HG02884 (cell line): Measurements from ENCODE around the gene CCDC80.
"Not testable (repeated sequence)": the region's sequence is repeated elsewhere in the genome, so short reads cannot be mapped to it uniquely, and the experiment has no call there.

ENCODE experiments used
- ATAC-seq: cut with Tn5 transposase; IDR thresholded peaks from one replicate; pipeline ENCODE4 v1.9.1; 2021; ENCODE audit warnings: mild to moderate bottlenecking, moderate library complexity; ENCODE audit not compliant: unreplicated experiment

CCDC80 gene

DNA sequence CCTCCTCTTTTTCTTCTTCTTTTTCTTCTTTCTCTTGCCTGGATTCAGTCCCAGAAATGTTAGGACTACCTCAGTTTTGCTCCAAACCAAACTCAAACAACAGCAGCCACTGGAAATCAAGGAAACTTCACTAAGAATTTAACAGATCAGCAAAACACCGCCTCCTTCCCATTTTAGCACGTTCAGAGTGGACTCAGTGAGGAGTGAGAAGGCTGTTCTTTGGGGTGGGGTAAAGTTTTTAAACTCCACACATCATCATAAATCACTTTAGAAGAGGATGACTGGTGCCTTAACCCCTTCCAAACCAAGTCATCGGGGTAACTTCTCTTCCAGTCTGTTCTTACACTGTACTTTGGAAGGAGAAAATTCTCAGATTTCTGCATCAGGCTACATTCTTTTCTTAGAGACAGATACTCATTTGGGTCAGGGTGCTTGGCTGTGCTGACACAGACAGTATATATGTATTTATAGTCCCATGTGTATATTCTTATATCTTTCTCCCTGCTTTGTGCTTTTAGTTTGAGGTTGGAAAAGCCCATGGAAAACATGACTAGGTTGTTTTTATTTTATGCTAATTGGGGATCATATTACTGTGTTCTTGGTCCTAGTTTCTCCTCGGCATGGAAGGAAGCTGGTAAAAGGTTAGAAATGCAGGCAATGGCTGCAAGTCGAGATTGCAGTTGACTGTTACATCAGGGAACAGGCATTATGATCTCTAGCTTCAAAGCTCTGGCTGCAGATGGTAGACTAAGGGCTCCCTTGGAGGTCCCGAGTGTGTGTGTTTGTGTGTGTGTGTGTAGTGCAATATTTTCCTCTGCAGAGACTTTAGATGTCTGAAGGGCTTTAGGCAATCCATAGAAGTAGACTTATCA, at the start of gene CCDC80:
Gene CCDC80, minus strand, starts transcription at position 214 of the 872 bp plus-strand sequence. CDS start 1,238 bp downstream, outside the sequence.
- no peak for ATAC-seq

GRCh38 chr3:112689989-112690388, 49.0 kb upstream of the CCDC80 start:
- no peak for ATAC-seq

GRCh38 chr3:112689385-112689784, 48.4 kb upstream of the CCDC80 start:
- ATAC-seq = no peak

GRCh38 chr3:112688819-112689218, 47.9 kb upstream of the CCDC80 start:
- ATAC-seq = no peak

GRCh38 chr3:112688085-112688769, 47.3 kb upstream of the CCDC80 start:
- ATAC-seq = no peak

- ATAC-seq = no peak
Measured at GRCh38 chr3:112687616-112688015, 46.7 kb upstream of the CCDC80 start.

- no peak for ATAC-seq
Measured at GRCh38 chr3:112687211-112687610, 46.3 kb upstream of the CCDC80 start.

- no peak for ATAC-seq
Measured at GRCh38 chr3:112685956-112686799, 45.2 kb upstream of the CCDC80 start.

DNA sequence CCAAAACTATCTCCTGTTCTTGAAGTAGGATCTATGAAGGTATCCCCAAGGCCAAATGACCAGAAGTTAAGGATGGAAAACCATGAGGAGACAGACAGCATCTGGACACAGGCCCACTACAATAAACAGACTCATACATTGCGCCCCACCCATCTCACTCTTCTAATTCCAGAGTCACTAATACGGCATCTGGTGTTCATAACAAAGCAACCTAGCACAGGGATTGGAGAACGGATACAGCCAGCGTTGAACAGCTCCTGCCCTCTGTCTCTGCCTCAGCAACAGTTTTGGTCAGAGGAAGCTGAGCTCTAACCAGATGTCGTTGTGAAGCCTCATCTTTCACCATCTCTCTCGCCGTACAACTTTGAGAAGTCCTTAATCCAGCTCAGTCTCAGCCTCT, 44.5 kb upstream of the CCDC80 start:
- ATAC-seq = no peak

GRCh38 chr3:112682361-112682760, 41.4 kb upstream of the CCDC80 start:
- no peak for ATAC-seq

- no peak for ATAC-seq
Measured at GRCh38 chr3:112681822-112682325, 40.9 kb upstream of the CCDC80 start.

DNA sequence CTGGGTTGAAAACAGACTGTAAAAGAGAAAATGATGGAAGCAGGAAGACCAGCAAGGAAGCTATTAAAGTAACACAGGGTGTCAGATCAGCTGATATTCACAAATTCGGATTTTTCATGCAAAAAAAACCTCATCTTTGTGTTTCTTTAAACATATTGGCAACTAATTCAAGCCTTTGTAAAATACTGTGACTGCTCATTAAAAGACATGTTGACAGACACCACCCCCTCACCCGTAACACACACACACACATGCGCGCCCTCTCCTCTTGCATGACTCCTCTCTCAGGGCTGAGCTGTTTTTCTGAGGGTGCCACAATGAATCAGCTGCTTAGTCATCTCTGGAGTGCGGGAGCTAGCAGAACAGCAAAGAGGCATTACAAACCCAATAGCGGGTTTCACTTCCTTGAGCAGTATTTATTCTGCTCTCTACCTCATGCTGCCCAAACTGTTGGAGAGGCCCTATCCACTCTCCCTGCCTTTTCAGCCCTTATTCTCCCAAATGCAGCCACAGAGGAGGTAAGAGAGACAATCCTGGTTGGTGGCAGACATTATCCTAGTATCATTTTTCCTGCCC, 35.8 kb upstream of the CCDC80 start:
- peak; percentile 98 for ATAC-seq

DNA sequence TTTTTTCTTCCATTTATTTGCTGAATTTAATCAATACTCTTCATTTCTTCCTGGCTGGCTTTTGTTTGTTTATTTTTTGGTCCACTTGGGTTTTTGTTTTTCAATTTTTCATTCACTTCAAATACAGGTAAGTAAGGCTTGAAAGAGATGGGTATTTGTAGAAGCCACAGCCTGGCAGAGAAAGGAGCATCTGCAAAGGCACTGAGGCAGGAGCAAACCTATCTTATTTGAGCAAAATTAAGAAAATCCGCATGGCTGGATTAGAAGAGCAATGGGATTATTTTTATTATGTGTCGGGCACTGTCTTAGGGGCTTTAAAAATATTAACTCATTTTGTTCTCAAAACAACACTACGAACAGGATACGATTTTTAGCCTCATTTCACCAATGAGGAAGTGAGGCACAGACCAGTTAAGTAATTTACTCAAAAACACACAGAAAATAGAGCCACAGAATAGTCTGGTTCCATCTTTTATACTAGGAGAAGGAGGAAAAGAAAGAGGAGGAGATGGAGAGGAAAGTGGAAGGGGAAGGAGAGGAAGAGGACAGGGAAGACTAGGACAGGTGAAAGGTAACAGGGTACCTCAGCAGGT, 35.1 kb upstream of the CCDC80 start:
- ATAC-seq = no peak

DNA sequence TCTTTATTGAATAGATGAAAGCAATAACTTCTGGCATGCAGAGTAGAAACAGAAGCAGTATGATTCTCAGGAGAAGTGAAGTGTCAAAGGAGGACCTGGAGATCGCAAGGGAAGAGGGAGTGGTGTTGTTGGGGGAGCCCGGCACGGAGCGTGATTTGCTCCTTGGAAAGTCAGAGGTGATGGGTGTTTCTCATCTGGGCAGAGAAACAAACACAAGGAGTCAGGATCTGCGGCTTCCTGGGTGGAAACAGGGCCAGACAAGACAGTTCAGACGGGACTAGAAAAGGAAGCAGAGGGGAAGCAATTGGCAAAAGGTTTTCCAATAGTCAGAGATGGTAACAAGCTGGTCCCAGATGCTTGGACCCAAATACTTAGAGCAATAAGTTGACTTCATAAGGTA, 34.4 kb upstream of the CCDC80 start:
- no peak for ATAC-seq

- no peak for ATAC-seq
Measured at GRCh38 chr3:112672716-112673541, 32.0 kb upstream of the CCDC80 start.

GRCh38 chr3:112671930-112672715, 31.2 kb upstream of the CCDC80 start:
- ATAC-seq = no peak

DNA sequence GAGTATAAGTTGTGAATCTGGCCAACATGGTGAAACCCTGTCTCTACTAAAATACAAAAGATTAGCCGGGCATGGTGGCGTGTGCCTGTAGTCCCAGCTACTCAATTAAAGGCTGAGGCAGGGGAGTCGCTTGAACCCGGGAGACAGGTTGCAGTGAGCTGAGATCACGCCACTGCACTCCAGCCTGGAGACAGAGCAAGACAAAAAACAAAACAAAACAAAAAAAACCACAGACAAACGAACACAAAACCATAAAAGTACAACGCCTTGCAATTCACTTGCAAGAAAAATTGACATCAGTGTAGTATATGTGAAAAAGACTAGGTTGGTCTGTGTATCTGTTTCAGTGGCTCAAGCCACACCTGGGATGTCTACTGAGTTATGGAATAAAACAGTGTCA, 29.9 kb upstream of the CCDC80 start:
- no peak for ATAC-seq

GRCh38 chr3:112667599-112667998, 26.7 kb upstream of the CCDC80 start:
- ATAC-seq = no peak

DNA sequence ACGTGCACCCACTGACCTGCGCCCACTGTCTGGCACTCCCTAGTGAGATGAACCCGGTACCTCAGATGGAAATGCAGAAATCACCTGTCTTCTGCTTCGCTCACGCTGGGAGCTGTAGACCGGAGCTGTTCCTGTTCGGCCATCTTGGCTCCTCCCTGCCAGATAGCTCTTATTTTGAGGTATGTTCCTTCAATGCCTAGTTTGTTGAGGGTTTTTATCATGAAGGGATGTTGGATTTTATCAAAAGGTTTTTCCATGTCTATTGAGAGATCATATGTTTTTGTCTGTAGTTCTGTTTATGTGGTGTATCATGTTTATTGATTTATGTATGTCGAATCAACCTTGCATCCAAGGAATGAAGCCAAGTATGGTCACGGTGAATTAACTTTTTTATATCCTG, 24.1 kb upstream of the CCDC80 start:
- not testable (repeated sequence) for ATAC-seq
